B cell (primary cell): ENCODE data around the gene CACNA1D. TPM values are rescaled to one million over a fixed set of nuclear protein-coding genes. Genes with fewer than 3 reads are reported as not detected.

Source experiments
- ATAC-seq: fragments of 200-7000 bp; cut with Tn5 transposase; one replicate; pipeline ENCODE4 v1.10.0; 2021; ENCODE audit warnings: low read depth, mild to moderate bottlenecking, moderate number of reproducible peaks, moderate library complexity
- CTCF ChIA-PET: fragments of 350-600 bp; sonication (Branson Sonifier 250); formaldehyde crosslinking; loops from one replicate; lab custom pipeline; 2021; ENCODE audit warnings: antibody characterized with exemption, inconsistent platforms; lab: Charles Lee
- POLR2A ChIA-PET: fragments of 350-600 bp; sonication (Branson Sonifier 250); formaldehyde crosslinking; loops from one replicate; lab custom pipeline; 2021; ENCODE audit warnings: antibody characterized with exemption; lab: Charles Lee
- DNase-seq: peaks from one replicate; pipeline ENCODE4 v3.0.0; 2013
- H2AFZ ChIP-seq: 2 replicates; pipeline ENCODE4 v1.6.1; 2012; ENCODE audit warnings: mild to moderate bottlenecking, low read depth, low read length; ENCODE audit not compliant: insufficient read depth, poor library complexity, severe bottlenecking
- H3K27ac ChIP-seq, 2 donors: 1 replicate in 1 of 2; 2 replicates in 1 of 2; pipeline ENCODE4 v1.5.1; 2012 to 2013; ENCODE audit warnings: low read length in 2 of 2, mild to moderate bottlenecking in 2 of 2, moderate library complexity in 1 of 2
- H3K27me3 ChIP-seq, 4 experiments: fragments of 200-600 bp in 1 of 4; sonication (generic) in 1 of 4; replicated peaks in 1 of 4; 1 replicate in 2 of 4; 2 replicates in 2 of 4; pipeline versions ENCODE4 v1.6.1 to v1.7.0; 2013 to 2016; ENCODE audit warnings: low read length in 3 of 4, mild to moderate bottlenecking in 2 of 4, mixed read lengths in 1 of 4, moderate library complexity in 1 of 4; ENCODE audit not compliant: insufficient read depth in 4 of 4, control insufficient read depth in 3 of 4; ENCODE audit errors: control extremely low read depth in 1 of 4
- H3K36me3 ChIP-seq, 2 experiments: replicated peaks in 1 of 2; 1 replicate in 1 of 2; 2 replicates in 1 of 2; pipeline versions ENCODE4 v1.6.1 to v1.7.1; 2013; ENCODE audit warnings: low read length in 1 of 2; ENCODE audit not compliant: insufficient read depth in 2 of 2, control insufficient read depth in 1 of 2; ENCODE audit errors: control extremely low read depth in 1 of 2, extremely low read depth in 1 of 2
- H3K4me1 ChIP-seq, 2 donors: fragments of 200-600 bp in 1 of 2; sonication (generic) in 1 of 2; 1 replicate in 1 of 2; 2 replicates in 1 of 2; pipeline versions ENCODE4 v1.5.1 to v1.6.1; 2013 to 2017; ENCODE audit warnings: low read length in 2 of 2; ENCODE audit not compliant: control insufficient read depth in 2 of 2, insufficient read depth in 2 of 2
- H3K4me2 ChIP-seq: replicated peaks from 2 replicates; pipeline ENCODE3; 2012; ENCODE audit warnings: mild to moderate bottlenecking, low read depth, low read length; ENCODE audit not compliant: poor library complexity, severe bottlenecking
- H3K4me3 ChIP-seq, 5 experiments: fragments of 200-600 bp in 1 of 5; sonication (generic) in 1 of 5; 1 replicate in 3 of 5; 2 replicates in 2 of 5; pipeline versions ENCODE4 v1.5.1 to v1.7.0; 2011 to 2016; ENCODE audit warnings: low read length in 4 of 5, mild to moderate bottlenecking in 4 of 5, low read depth in 2 of 5, control low read depth in 1 of 5, moderate library complexity in 1 of 5; ENCODE audit not compliant: insufficient read depth in 1 of 5; ENCODE audit errors: control extremely low read depth in 1 of 5, extremely low read depth in 1 of 5
- H3K79me2 ChIP-seq: fragments of 200-600 bp; sonication (generic); one replicate; pipeline ENCODE4 v1.6.0; 2016; ENCODE audit warnings: low read length; ENCODE audit not compliant: control insufficient read depth, insufficient read depth
- H3K9ac ChIP-seq: fragments of 200-600 bp; sonication (generic); 2 replicates; pipeline ENCODE4 v1.6.1; 2017; ENCODE audit warnings: mild to moderate bottlenecking, low read length, moderate library complexity
- H3K9me3 ChIP-seq, 3 donors: one replicate each; pipeline versions ENCODE4 v1.6.1 to v1.7.1; 2013; ENCODE audit warnings: low read length in 2 of 3; ENCODE audit not compliant: control insufficient read depth in 2 of 3, insufficient read depth in 1 of 3; ENCODE audit errors: control extremely low read depth in 1 of 3
- H4K20me1 ChIP-seq: 2 replicates; pipeline ENCODE4 v1.6.0; 2012; ENCODE audit warnings: mild to moderate bottlenecking, low read length; ENCODE audit not compliant: insufficient read depth, control insufficient read depth, poor library complexity, severe bottlenecking
- H3K27ac Mint-ChIP-seq: one replicate; pipeline ENCODE4 v1.8.0; 2021; ENCODE audit warnings: mixed read lengths
- H3K27me3 Mint-ChIP-seq: one replicate; pipeline ENCODE4 v1.8.0; 2021; ENCODE audit warnings: mixed read lengths
- H3K4me1 Mint-ChIP-seq: one replicate; pipeline ENCODE4 v1.8.0; 2021; ENCODE audit warnings: mixed read lengths
- H3K4me3 Mint-ChIP-seq: one replicate; pipeline ENCODE4 v1.8.0; 2021; ENCODE audit warnings: mixed read lengths
- H3K9me3 Mint-ChIP-seq: one replicate; pipeline ENCODE4 v1.8.0; 2022; ENCODE audit warnings: mixed read lengths; ENCODE audit not compliant: insufficient read depth
- CTCF ChIP-seq: fragments of 200-600 bp; IDR thresholded peaks from one replicate; pipeline ENCODE4 v1.8.0; 2022; ENCODE audit warnings: antibody characterized with exemption, mild to moderate bottlenecking
- EZH2 ChIP-seq: IDR thresholded peaks from 2 replicates; pipeline ENCODE4 v1.6.1; 2012; ENCODE audit warnings: borderline replicate concordance, low read depth, mild to moderate bottlenecking, moderate library complexity, low read length; ENCODE audit not compliant: insufficient read depth, poor library complexity, severe bottlenecking
- WGBS: methylation state at CpG from one replicate; pipeline ENCODE4 v1.1.5; 2013; ENCODE audit warnings: missing lambda C conversion rate; ENCODE audit not compliant: insufficient coverage; 5-methylcytosine and 5-hydroxymethylcytosine counted together
- intact Hi-C: fragments of 100-400 bp; cut with micrococcal nuclease; formaldehyde crosslinking; loops from one replicate; pipeline ENCODE4 v1.10.0; 2022
- polyA plus RNA-seq: library from polyadenylated mRNA; depleted of rRNA; stranded (reverse); fragments of >200 nt; gene quantifications from 2 replicates; pipeline ENCODE4 v1.2.3, GENCODE V29; 2012
- total RNA-seq, 2 donors: library from RNA; stranded (reverse); fragments of 120-200 nt in 1 of 2; gene quantifications; 1 replicate in 1 of 2; 2 replicates in 1 of 2; pipeline versions ENCODE4 v1.2.3 to v1.2.4, GENCODE V29; 2013 to 2022

The CACNA1D gene
- total and polyA plus RNA-seq, 2 donors (not counting 1 experiment from before 2014, with no cell fraction given): 0.06 to 0.07 TPM

DNA sequence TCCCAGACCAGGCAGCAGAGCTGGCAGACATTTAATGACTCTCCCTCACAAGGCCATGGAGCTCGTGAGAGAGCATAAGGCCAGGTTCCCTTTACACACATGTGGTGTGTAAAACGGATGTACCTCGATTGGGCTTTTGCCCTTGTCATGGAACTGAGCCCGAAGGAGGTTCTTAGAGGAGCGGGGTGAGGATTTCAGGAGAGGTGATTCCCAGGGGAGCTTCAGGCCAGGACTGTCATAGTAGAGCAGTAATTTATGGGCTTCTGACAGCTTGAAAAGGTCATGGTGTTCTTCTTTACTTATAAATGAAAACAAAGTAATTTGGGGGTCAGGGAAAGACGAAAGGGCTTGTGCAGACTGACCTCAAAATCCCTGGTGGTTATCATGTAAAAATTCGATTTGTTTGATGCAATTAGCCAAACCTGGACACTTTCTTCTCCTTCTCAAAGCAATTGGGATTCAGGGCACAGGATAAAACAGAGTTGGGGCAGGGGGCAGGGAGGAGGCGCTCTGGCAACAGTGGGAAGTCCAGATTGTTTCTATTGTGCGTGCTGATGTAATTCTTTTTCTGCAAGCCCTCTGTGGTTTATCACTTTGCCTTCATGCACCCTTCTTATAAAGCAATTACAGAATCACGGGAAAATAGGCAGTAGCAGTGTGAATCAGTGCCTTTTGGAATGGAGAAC lies 51.0 kb downstream of the CACNA1D start:
- 84% methylated on average over 6 of the region's 10 CpGs for WGBS
- Histone ChIP-seq H3K36me3 (no peaks in the 10 kb centered on the region), H4K20me1 (no peaks in the 10 kb centered on the region), H3K9me3 (no peaks in the 10 kb centered on the region), H3K79me2 (no peaks in the 10 kb centered on the region), H3K4me2 (no peak overlapping the region), H3K4me1 (no peaks in the 10 kb centered on the region), H3K27me3 (peaks cover 0 to 5% (median 2%) of the 10 kb centered on the region in 4 experiments), H3K9ac (no peak overlapping the region), H3K4me3 (no peak overlapping the region), H2AFZ (no peak overlapping the region), H3K27ac (no peak overlapping the region)
- Mint-ChIP-seq H3K27ac (no peak overlapping the region), H3K4me3 (no peak overlapping the region), H3K27me3 (peaks cover 9% of the 10 kb centered on the region), H3K4me1 (no peaks in the 10 kb centered on the region), H3K9me3 (no peaks in the 10 kb centered on the region)
- TF ChIP-seq EZH2 (no peak), CTCF (no peak)
- no peak for ATAC-seq
- no peak for DNase-seq
- CTCF ChIA-PET: no interaction called here
- POLR2A ChIA-PET: no interaction called here
- intact Hi-C loops: no loop called here

DNA sequence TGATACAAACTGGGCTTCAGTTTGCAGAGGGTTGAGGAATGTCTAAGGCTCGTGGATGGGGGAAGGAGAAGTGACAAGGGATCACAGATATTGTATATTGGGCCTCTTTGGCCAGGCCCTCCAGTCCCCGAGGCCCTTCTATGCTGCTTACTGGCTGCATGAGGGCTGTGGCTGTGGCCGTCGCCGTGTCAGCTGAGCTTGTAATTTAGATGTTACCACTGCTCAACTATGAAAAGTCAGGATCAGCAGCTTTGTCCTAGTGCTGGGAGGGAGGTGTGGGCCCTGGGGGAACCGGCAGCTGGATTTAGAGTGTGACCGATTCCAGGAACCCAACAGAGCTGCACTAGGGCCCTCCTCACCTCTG lies 51.6 kb downstream of the CACNA1D start:
- Histone ChIP-seq H3K4me2 (no peak overlapping the region), H3K4me1 (no peaks in the 10 kb centered on the region), H3K4me3 (no peak overlapping the region), H2AFZ (no peak overlapping the region), H4K20me1 (no peaks in the 10 kb centered on the region), H3K36me3 (no peaks in the 10 kb centered on the region), H3K9ac (no peak overlapping the region), H3K27me3 (peaks cover 0 to 5% (median 2%) of the 10 kb centered on the region in 4 experiments), H3K9me3 (no peaks in the 10 kb centered on the region), H3K27ac (no peak overlapping the region), H3K79me2 (no peaks in the 10 kb centered on the region)
- 88% methylated on average over 6 of the region's 7 CpGs for WGBS
- no peaks in the 10 kb centered on the region for H3K4me1 Mint-ChIP-seq
- H3K27me3 Mint-ChIP-seq: peaks cover 9% of the 10 kb centered on the region
- TF ChIP-seq EZH2 (no peak), CTCF (no peak)
- no peak overlapping the region for H3K4me3 Mint-ChIP-seq
- ChIA-PET CTCF (no interaction called here), POLR2A (no interaction called here)
- H3K9me3 Mint-ChIP-seq: no peaks in the 10 kb centered on the region
- ATAC-seq: no peak
- DNase-seq: no peak
- H3K27ac Mint-ChIP-seq: no peak overlapping the region
- intact Hi-C loops: no loop called here
